GM12801 (cell line): ENCODE results near the gene UGT1A5.

Source experiments
- CTCF ChIP-seq: IDR thresholded peaks from one replicate; pipeline ENCODE4 v1.5.1; 2011; ENCODE audit warnings: control low read depth; ENCODE audit not compliant: insufficient read length; ENCODE audit errors: extremely low read depth

Gene UGT1A5

GRCh38 chr2:233712611-233713261 is at the start of gene UGT1A5:
TSS of gene UGT1A5 (plus strand) at chr2:233712907. CDS start at chr2:233712992, 85 bp downstream.
- no peak for TF ChIP-seq CTCF

GRCh38 chr2:233663911-233664310 is 48.8 kb upstream of the UGT1A5 start:
- TF ChIP-seq CTCF = no peak

- no peak for TF ChIP-seq CTCF
Observed at GRCh38 chr2:233668605-233669260, 44.0 kb upstream of the UGT1A5 start.

GRCh38 chr2:233671290-233672161 is 41.2 kb upstream of the UGT1A5 start, which contains the start of gene UGT1A9:
TSS of gene UGT1A9 (plus strand) at chr2:233671898. CDS start at chr2:233671935, 37 bp downstream.
- TF ChIP-seq CTCF = no peak

- TF ChIP-seq CTCF = no peak
Observed at GRCh38 chr2:233672886-233673285, 39.8 kb upstream of the UGT1A5 start.

GRCh38 chr2:233673896-233674295 is 38.8 kb upstream of the UGT1A5 start:
- no peak for TF ChIP-seq CTCF

GRCh38 chr2:233674314-233674713 is 38.4 kb upstream of the UGT1A5 start:
- no peak for TF ChIP-seq CTCF
